Esophagus squamous epithelium (tissue), 4 donors: Measurements from ENCODE around the gene L3MBTL3.

ENCODE experiments used
- POLR2A ChIP-seq, 4 donors: fragments of 450-650 bp; IDR thresholded peaks; one replicate each; pipeline ENCODE4 v1.6.1; 2017; ENCODE audit warnings: antibody characterized with exemption in 4 of 4, mild to moderate bottlenecking in 4 of 4, moderate library complexity in 3 of 4
- TF ChIP-seq, protein P1 (sequence below), 6 experiments: fragments of 450-650 bp in 4 of 6; fragments of 200-600 bp in 2 of 6; sonication (generic) in 2 of 6; IDR thresholded peaks; one replicate each; pipeline ENCODE4 v1.5.1; 2016 to 2019; ENCODE audit warnings: antibody characterized with exemption in 6 of 6, mild to moderate bottlenecking in 4 of 6, moderate library complexity in 4 of 6

DNA sequence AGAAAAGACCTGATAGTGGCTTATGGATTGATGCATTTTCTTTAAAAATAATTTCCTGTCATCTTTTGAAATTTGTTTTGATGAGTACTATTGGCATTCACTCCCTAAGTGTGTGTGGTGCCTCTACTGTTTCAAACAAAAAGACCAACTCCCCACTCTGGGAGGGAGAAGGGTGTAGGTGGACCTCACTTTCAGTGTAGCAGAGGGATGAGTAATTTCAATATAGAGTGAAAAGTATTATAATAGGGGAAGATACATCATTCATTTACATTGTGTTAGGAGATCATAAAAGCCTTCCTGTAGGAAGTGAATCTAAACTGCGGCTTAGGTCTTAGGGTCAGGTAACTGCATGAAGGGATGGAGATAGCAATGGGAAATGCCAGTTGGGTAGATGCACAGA is 158.0 kb downstream of the L3MBTL3 start:
- TF ChIP-seq POLR2A (IDR thresholded peaks at IDR 0.05) = no peak
- TF ChIP-seq, protein P1, sequence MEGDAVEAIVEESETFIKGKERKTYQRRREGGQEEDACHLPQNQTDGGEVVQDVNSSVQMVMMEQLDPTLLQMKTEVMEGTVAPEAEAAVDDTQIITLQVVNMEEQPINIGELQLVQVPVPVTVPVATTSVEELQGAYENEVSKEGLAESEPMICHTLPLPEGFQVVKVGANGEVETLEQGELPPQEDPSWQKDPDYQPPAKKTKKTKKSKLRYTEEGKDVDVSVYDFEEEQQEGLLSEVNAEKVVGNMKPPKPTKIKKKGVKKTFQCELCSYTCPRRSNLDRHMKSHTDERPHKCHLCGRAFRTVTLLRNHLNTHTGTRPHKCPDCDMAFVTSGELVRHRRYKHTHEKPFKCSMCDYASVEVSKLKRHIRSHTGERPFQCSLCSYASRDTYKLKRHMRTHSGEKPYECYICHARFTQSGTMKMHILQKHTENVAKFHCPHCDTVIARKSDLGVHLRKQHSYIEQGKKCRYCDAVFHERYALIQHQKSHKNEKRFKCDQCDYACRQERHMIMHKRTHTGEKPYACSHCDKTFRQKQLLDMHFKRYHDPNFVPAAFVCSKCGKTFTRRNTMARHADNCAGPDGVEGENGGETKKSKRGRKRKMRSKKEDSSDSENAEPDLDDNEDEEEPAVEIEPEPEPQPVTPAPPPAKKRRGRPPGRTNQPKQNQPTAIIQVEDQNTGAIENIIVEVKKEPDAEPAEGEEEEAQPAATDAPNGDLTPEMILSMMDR (IDR thresholded peaks at IDR 0.05) = no peak
